WTC11 (cell line): ENCODE results near the gene PCBP3. TPM values are rescaled to one million over a fixed set of nuclear protein-coding genes. Genes with fewer than 3 reads are reported as not detected.
"Not testable (repeated sequence)": the region's sequence is repeated elsewhere in the genome, so short reads cannot be mapped to it uniquely, and the experiment has no call there.

Source experiments
- ATAC-seq: fragments of 200-7000 bp; cut with Tn5 transposase; 2 replicates; pipeline ENCODE4 v1.10.0; 2021; ENCODE audit warnings: mild to moderate bottlenecking, moderate library complexity
- CTCF ChIA-PET: fragments of 300-600 bp; sonication (Branson Sonifier 250); formaldehyde crosslinking; loops from one replicate; lab custom pipeline; 2021; ENCODE audit warnings: antibody characterized with exemption; lab: Charles Lee
- POLR2A ChIA-PET: fragments of 350-600 bp; sonication (Branson Sonifier 250); formaldehyde crosslinking; loops from one replicate; lab custom pipeline; 2021; ENCODE audit warnings: antibody characterized with exemption; lab: Charles Lee
- DNase-seq: peaks from one replicate; pipeline ENCODE4 v3.0.0; 2021; ENCODE audit warnings: low spot score
- H3K27ac Mint-ChIP-seq: 2 replicates; pipeline ENCODE4 v1.8.0; 2021; ENCODE audit warnings: mixed read lengths
- H3K27me3 Mint-ChIP-seq: 2 replicates; pipeline ENCODE4 v1.8.0; 2021; ENCODE audit warnings: low read depth, mild to moderate bottlenecking, moderate library complexity, mixed read lengths
- H3K36me3 Mint-ChIP-seq: 2 replicates; pipeline ENCODE4 v1.8.0; 2021; ENCODE audit warnings: mixed read lengths
- H3K4me1 Mint-ChIP-seq: 2 replicates; pipeline ENCODE4 v1.8.0; 2022; ENCODE audit warnings: mixed read lengths
- H3K4me3 Mint-ChIP-seq: 2 replicates; pipeline ENCODE4 v1.8.0; 2021; ENCODE audit warnings: mild to moderate bottlenecking, moderate library complexity, mixed read lengths
- H3K9me3 Mint-ChIP-seq: 2 replicates; pipeline ENCODE4 v1.8.0; 2021; ENCODE audit warnings: mixed read lengths
- ATF1 ChIP-seq: sonication (generic); formaldehyde crosslinking; IDR thresholded peaks from 2 replicates; pipeline ENCODE4 v1.8.1; 2023; ENCODE audit warnings: mild to moderate bottlenecking, moderate library complexity, missing genetic modification reagents
- ATF3 ChIP-seq: sonication (generic); formaldehyde crosslinking; conservative IDR thresholded peaks from 2 replicates; pipeline ENCODE4 v1.8.1; 2022; ENCODE audit warnings: mild to moderate bottlenecking, missing genetic modification reagents
- E2F5 ChIP-seq: sonication (generic); formaldehyde crosslinking; IDR thresholded peaks from 2 replicates; pipeline ENCODE4 v1.8.1; 2022; ENCODE audit warnings: mild to moderate bottlenecking, moderate library complexity, missing genetic modification reagents
- ESRRA ChIP-seq: sonication (generic); formaldehyde crosslinking; IDR thresholded peaks from 2 replicates; pipeline ENCODE4 v1.8.1; 2022; ENCODE audit warnings: mild to moderate bottlenecking, missing genetic modification reagents, borderline replicate concordance
- FOXK1 ChIP-seq: sonication (generic); formaldehyde crosslinking; IDR thresholded peaks from 2 replicates; pipeline ENCODE4 v1.8.0; 2022; ENCODE audit warnings: mild to moderate bottlenecking, moderate library complexity, missing genetic modification reagents
- GABPB1 ChIP-seq: sonication (generic); formaldehyde crosslinking; IDR thresholded peaks from 2 replicates; pipeline ENCODE4 v1.8.1; 2023; ENCODE audit warnings: mild to moderate bottlenecking, missing genetic modification reagents
- KAT7 ChIP-seq: sonication (generic); formaldehyde crosslinking; IDR thresholded peaks from 2 replicates; pipeline ENCODE4 v1.8.1; 2023; ENCODE audit warnings: missing genetic modification reagents, mild to moderate bottlenecking, borderline replicate concordance
- RELA ChIP-seq: sonication (generic); formaldehyde crosslinking; IDR thresholded peaks from 2 replicates; pipeline ENCODE4 v1.8.1; 2022; ENCODE audit warnings: missing genetic modification reagents, mild to moderate bottlenecking, borderline replicate concordance
- SOX15 ChIP-seq: fragments of 250-450 bp; sonication (Bioruptor Pico); IDR thresholded peaks from 2 replicates; pipeline ENCODE4 v1.9.0; 2021; ENCODE audit warnings: mild to moderate bottlenecking
- TCF7 ChIP-seq: sonication (generic); formaldehyde crosslinking; IDR thresholded peaks from 2 replicates; pipeline ENCODE4 v1.8.0; 2022; ENCODE audit warnings: mild to moderate bottlenecking, low read depth, missing genetic modification reagents, moderate library complexity
- ZNF138 ChIP-seq: sonication (generic); formaldehyde crosslinking; conservative IDR thresholded peaks from 2 replicates; pipeline ENCODE4 v1.8.1; 2022; ENCODE audit warnings: mild to moderate bottlenecking, moderate library complexity, missing genetic modification reagents
- ZNF263 ChIP-seq: sonication (generic); formaldehyde crosslinking; IDR thresholded peaks from 2 replicates; pipeline ENCODE4 v1.8.1; 2022; ENCODE audit warnings: low read depth, mild to moderate bottlenecking, moderate library complexity, missing genetic modification reagents
- ZNF423 ChIP-seq: fragments of 250-450 bp; sonication (Bioruptor Pico); IDR thresholded peaks from 2 replicates; pipeline ENCODE4 v2.1.2; 2022; ENCODE audit warnings: mild to moderate bottlenecking, moderate library complexity
- ZNF671 ChIP-seq: fragments of 250-450 bp; sonication (Bioruptor Pico); IDR thresholded peaks from 2 replicates; pipeline ENCODE4 v1.8.0; 2021; ENCODE audit warnings: mild to moderate bottlenecking
- total RNA-seq: library from RNA; stranded (reverse); gene quantifications from 3 replicates; pipeline ENCODE4 v1.2.3, GENCODE V29; 2021
- TF ChIP-seq, protein P1 (sequence below): fragments of 250-450 bp; sonication (Bioruptor Pico); conservative IDR thresholded peaks from 2 replicates; pipeline ENCODE4 v1.9.0; 2021; ENCODE audit warnings: mild to moderate bottlenecking
- TF ChIP-seq, protein P2 (sequence below): fragments of 200-600 bp; IDR thresholded peaks from 2 replicates; pipeline ENCODE4 v1.8.0; 2022; ENCODE audit warnings: antibody characterized with exemption

PCBP3 gene
- total RNA-seq, 1 experiment from 2014 or later, result 8.5 TPM

DNA sequence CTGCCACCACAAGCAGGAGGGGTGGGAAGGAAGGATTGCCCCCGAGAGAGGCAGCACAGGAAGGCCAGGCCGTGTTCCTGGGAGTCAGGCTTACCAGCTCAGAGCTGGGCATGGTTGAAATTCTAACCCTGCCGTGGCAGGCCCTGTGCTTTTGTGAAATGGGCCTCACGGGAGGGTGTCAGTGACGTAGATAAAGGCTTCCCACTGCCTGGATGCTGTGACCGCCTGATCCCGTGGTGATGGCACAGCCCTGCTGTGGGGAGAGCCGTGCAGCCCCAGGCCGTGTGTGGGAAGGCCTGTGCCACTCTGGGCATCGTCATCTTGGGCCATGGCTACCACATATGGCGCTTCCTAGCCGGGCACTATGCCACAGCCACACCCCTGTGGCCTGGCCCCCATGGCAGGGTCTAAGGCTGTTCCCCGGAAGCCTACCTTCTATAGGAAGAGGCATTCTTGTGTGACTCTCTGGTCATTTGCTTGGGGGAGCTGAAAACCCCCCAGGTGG, 161.3 kb downstream of the PCBP3 start (continued):
- TF ChIP-seq, protein P1, sequence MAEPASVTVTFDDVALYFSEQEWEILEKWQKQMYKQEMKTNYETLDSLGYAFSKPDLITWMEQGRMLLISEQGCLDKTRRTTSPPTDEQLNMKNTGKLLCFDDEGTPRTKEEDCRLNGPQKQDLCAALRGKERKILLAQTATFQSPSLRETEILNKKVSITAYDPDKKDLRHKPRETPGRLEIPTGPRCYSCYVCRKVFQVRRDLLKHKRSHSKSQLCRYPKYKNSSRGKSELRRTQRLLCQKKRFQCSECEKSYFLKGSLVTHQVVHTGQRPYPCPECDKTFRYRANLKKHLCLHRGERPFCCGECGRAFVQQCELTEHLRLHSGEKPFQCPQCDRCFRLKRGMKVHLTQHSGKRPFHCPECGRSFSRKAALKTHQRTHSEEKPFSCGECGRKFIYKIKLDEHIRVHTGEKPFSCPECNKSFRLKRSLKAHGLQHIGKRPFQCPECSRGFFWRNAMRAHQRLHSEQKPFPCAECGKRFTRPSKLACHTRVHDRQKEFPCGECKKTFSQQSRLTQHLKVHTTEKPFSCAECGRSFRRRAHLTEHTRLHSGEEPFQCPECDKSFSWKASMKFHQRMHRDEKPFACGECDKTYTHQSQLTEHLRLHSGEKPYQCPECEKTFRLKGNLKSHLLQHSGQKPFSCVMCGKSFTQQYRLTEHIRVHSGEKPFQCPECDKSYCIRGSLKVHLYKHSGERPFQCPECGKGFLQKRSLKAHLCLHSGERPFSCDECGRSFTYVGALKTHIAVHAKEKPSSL (CRISPR knock-in tag), result no peak

DNA sequence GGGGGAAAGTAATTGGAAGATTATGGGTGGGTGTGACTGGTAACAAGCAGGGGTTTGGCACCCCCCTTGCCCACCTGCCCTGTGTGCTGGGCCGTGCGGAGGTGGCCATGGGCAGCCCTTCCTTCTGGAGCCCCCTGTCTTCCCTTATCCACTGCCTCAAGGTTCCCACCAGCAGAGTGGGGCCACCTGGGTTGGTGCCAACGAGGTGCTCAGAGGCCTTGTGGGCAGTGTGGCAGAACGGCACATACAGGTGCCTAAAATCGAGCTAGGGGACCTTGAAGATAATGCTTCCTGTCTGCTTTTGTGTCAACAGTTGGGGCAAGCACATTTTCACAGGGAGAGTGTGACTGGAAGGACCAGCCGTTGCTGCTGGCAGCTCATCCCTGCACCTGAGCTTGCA, 161.8 kb downstream of the PCBP3 start:
- DNase-seq, result no peak
- POLR2A ChIA-PET, result no interaction called here
- Mint-ChIP-seq H3K27me3 (no peaks in the 10 kb centered on the region; the same call in 1 of the 2 replicates), H3K36me3 (no peaks in the 10 kb centered on the region), H3K4me1 (no peaks in the 10 kb centered on the region), H3K4me3 (no peak overlapping the region), H3K9me3 (peaks cover 12% of the 10 kb centered on the region), H3K27ac (no peak overlapping the region)
- CTCF ChIA-PET, result interaction anchor here (0.7 kb wide), 1 partner anchor 15 kb away, joined by 3 read pairs; no protein-coding TSS in a partner anchor
- TF ChIP-seq RELA (CRISPR knock-in tag), result no peak
- TF ChIP-seq ZNF671 (CRISPR knock-in tag), result no peak
- TF ChIP-seq KAT7 (CRISPR knock-in tag), result no peak
- TF ChIP-seq, protein P2, sequence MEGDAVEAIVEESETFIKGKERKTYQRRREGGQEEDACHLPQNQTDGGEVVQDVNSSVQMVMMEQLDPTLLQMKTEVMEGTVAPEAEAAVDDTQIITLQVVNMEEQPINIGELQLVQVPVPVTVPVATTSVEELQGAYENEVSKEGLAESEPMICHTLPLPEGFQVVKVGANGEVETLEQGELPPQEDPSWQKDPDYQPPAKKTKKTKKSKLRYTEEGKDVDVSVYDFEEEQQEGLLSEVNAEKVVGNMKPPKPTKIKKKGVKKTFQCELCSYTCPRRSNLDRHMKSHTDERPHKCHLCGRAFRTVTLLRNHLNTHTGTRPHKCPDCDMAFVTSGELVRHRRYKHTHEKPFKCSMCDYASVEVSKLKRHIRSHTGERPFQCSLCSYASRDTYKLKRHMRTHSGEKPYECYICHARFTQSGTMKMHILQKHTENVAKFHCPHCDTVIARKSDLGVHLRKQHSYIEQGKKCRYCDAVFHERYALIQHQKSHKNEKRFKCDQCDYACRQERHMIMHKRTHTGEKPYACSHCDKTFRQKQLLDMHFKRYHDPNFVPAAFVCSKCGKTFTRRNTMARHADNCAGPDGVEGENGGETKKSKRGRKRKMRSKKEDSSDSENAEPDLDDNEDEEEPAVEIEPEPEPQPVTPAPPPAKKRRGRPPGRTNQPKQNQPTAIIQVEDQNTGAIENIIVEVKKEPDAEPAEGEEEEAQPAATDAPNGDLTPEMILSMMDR, result no peak
- no peak for TF ChIP-seq GABPB1 (CRISPR knock-in tag)
- no peak for TF ChIP-seq FOXK1 (CRISPR knock-in tag)
- TF ChIP-seq ATF1 (CRISPR knock-in tag), result no peak
- TF ChIP-seq ATF3 (CRISPR knock-in tag), result no peak
- TF ChIP-seq TCF7 (CRISPR knock-in tag), result no peak
- ATAC-seq, result no peak

DNA sequence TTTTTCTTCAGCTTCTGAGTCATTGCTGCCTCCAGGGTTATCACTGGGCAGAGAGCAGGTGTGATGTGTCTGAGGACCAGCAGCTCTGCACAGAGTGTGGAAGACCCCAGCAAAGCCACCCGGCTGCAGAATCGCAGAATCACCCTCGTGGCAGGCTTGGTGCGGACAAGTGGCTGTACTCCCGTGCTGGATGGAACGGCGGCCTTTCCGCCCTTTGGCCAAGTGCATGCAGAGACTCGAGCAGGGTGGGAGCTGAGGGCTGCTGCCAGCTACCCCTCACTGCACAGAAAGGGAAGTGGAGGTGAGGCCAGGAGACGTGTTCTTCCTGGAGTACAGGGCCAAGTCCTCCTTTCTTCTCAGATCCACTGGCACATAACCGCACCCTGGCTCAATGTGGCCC, 162.5 kb downstream of the PCBP3 start:
- H3K27me3 Mint-ChIP-seq, result no peaks in the 10 kb centered on the region; the same call in 1 of the 2 replicates
- ChIA-PET POLR2A (no interaction called here), CTCF (interaction anchor here (0.7 to 0.8 kb wide), 2 partner anchors 14 to 116 kb away, joined by 3 read pairs; no protein-coding TSS in a partner anchor)
- H3K4me3 Mint-ChIP-seq, result no peak overlapping the region
- DNase-seq, result no peak
- peaks cover 12% of the 10 kb centered on the region for H3K9me3 Mint-ChIP-seq
- H3K27ac Mint-ChIP-seq, result no peak overlapping the region
- H3K36me3 Mint-ChIP-seq, result no peaks in the 10 kb centered on the region
- TF ChIP-seq ATF3 (CRISPR knock-in tag) (no peak), E2F5 (CRISPR knock-in tag) (no peak), ZNF263 (no peak), ZNF423 (CRISPR knock-in tag) (no peak), SOX15 (CRISPR knock-in tag) (no peak), ZNF138 (CRISPR knock-in tag) (no peak), ESRRA (CRISPR knock-in tag) (no peak)
- TF ChIP-seq, all 79 proteins: peak for 0
- no peaks in the 10 kb centered on the region for H3K4me1 Mint-ChIP-seq
- ATAC-seq, result no peak

DNA sequence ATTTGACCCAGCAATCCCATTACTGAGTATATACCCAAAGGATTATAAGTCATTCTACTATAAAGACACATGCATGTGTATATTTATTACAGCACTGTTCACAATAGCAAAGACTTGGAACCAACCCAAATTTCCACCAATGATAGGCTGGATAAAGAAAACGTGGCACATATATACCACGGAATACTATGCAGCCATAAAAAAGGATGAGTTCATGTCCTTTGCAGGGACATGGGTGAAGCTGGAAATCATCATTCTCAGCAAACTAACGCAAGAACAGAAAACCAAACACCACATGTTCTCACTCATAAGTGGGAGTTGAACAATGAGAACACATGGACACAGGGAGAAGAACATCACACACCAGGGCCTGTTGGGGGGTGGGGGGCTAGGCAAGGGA, 165.1 kb downstream of the PCBP3 start:
- ATAC-seq, DNase-seq, H3K4me1 Mint-ChIP-seq, POLR2A ChIA-PET, H3K27ac Mint-ChIP-seq, H3K36me3 Mint-ChIP-seq, H3K4me3 Mint-ChIP-seq, CTCF ChIA-PET, H3K27me3 Mint-ChIP-seq: not testable (repeated sequence)
- peaks cover 12% of the 10 kb centered on the region for H3K9me3 Mint-ChIP-seq
